GM19467 (cell line): Measurements from ENCODE around the gene ZNF263.
"Not testable (repeated sequence)": the region's sequence is repeated elsewhere in the genome, so short reads cannot be mapped to it uniquely, and the experiment has no call there.

Source experiments
- ATAC-seq: cut with Tn5 transposase; IDR thresholded peaks from one replicate; pipeline ENCODE4 v1.9.1; 2021; ENCODE audit warnings: mild to moderate bottlenecking, moderate library complexity; ENCODE audit not compliant: unreplicated experiment

The ZNF263 gene

DNA sequence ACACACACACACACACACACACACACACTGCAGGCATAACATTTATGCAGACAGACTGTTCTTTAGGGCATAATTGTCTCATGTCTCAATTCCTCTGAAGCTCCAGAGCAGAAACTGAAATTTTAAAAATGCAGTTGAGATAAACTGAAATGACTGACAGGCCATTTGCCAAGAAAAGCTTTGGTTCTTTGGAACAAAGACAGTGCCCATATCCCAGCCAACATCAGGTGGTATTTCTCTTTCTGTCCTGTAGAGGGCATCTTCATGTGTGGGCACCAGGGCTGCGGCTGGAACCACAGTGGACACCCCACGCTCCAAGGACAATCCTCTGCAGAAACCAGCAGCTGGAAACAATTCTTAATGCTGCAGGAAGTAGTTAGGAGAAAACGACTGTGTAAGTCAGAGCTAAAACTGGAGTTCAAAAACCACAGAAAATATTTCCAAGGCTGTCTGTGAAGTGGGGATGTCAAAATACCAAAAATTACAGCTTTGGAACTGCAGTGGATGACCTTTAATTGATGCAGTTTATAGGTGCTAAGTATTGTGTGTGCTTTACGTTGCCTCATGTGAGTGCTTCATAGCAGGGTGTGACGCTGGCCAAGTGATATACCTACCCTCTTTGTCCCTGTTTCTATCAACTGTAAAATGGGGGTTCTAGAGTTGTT lies 16.3 kb upstream of the ZNF263 start:
- no peak for ATAC-seq

- no peak for ATAC-seq
Observed at GRCh38 chr16:3268294-3268693, 15.0 kb upstream of the ZNF263 start.

- ATAC-seq: not testable (repeated sequence)
Observed at GRCh38 chr16:3270718-3271117, 12.6 kb upstream of the ZNF263 start.

DNA sequence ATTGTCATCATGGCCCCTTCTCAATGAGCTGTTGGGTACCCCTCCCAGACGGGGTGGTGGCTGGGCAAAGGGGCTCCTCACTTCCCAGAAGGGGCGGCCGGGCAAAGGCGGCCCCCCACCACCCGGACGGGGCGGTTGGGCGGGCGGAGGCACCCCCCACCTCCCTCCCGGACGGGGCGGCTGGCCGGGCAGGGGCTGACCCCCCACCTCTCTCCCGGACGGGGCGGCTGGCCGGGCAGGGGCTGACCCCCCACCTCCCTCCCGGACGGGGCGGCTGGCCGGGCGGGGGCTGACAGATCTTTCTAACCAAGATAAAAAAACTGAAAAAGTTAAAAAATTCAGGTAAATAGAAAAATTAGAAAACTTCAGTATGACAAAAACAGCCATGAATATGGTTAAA lies 12.0 kb upstream of the ZNF263 start:
- not testable (repeated sequence) for ATAC-seq

DNA sequence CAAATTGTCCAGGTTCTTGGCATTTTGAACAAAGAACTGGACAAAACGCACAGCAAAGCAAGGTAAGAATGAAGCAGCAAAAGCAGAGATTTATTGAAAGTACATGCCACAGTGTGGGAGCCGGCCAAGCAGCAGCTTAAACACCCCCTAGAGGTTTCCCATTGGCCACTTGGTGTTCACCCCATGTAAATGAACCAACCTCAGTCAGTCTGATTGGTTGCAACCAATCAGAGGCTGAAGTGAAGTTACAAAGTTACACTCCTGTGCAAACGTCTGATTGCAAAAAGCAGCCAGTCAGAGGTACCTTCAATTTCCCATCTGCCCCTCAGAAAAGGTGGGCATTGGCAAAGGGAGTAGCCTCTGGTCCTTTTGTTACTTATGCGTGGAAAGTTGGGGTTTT lies 8.8 kb upstream of the ZNF263 start:
- ATAC-seq: no peak

DNA sequence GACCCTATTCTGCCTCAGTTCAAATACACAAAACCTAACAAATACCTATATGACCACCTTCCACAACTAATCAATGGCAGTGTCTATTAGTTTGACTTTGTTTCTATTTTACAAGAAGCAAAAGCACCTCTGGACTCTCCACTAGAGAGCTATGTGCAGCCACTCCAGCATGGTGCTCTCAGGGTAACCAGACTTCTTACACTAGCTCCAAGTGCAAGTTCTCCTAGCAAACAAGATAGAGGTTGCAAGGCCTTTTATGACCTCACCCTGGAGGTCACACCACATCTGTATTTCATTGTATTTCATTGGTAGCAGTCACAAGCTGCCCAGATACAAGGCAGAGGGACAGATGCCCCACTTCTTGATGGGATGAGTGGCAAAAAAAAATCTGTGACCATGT lies 8.3 kb upstream of the ZNF263 start:
- ATAC-seq: no peak

- no peak for ATAC-seq
Observed at GRCh38 chr16:3276679-3277078, 6.6 kb upstream of the ZNF263 start.

- no peak for ATAC-seq
Observed at GRCh38 chr16:3281222-3281820, 2.0 kb upstream of the ZNF263 start.

DNA sequence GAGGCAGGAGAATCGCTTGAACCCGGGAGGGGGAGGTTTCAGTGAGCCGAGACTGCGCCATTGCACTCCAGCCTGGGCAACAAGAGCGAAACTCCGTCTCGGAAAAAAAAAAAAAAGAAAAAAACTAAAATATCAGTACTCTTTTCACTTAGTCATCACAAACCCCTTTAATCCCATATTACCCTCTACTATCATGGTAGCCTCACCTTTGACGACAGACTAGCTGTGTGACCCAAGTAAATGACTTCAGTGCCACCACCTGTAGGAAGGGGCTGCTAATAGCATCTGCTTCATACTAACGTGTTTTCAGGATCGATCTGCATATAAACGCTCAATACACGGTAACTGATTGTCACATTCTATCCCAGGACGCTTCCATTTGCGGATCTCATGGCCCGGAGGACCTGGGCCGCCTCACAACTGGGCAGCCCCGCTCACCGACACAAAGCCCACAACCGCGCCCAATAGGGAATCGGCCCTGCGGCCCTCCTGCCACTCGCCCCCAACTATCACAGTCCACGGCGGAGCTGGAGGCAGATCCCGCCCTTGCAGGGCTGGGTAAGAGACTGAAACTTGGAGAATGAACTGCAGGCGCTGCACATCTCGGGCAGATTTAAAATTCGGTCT lies 1.1 kb upstream of the ZNF263 start:
- peak; percentile 9 for ATAC-seq

DNA sequence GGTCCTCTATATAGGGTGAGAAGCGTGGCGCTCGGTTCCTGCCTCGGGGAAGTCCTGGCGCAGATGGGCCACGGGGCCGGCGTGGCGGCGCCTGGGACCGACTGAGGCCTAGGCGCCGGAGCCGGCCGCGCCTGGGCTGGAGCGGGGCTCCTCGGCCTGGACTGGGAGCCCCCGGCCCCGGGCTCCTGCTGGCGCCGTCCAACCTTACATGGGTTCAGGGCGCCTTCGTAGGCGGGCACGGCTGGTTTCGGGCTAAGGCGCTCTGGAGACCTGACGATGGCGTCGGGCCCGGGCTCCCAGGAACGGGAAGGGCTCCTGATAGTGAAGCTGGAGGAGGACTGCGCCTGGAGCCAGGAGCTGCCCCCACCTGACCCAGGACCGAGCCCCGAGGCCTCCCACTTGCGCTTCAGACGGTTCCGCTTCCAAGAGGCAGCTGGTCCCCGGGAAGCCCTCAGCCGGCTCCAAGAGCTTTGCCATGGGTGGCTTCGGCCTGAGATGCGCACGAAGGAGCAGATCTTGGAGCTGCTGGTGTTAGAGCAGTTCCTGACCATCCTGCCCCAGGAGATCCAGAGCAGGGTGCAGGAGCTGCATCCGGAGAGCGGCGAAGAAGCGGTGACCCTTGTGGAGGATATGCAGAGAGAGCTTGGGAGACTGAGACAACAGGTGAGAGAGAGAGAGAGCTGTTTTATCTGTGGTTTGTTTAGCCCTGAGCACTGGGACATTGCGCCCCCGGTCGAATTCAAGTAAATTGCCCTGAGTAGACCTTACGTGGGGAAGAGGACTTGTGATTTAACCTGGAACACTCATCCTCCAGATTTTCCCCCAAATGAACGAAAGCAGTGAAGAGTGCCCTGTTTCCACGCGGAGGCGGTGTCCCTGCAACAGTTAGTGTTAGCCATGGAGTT lies 504 bp downstream of the ZNF263 start:
- peak; percentile 27 for ATAC-seq

- ATAC-seq: no peak
Observed at GRCh38 chr16:3285131-3285530, 1.8 kb downstream of the ZNF263 start.

GRCh38 chr16:3289998-3290673 lies 6.8 kb downstream of the ZNF263 start:
- ATAC-seq: no peak

DNA sequence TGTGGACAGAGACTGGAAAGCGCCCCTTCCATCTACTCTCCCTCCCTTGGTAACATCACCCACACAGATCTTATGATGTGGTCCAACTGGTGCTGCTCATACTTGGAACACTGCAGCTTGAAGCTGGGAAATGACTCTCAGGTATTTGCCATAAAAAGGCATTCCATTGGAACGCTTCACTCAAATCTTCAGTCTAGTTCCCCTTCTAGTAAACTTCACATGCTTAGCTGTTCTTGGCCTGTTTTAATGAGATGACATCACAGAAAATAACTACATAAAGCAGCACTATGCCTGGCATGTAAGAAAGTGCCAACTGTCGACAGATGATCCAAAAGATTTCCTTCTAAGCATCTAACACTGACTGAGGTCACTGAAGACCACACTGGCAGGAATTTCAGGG lies 9.3 kb downstream of the ZNF263 start:
- no peak for ATAC-seq

- ATAC-seq: no peak
Observed at GRCh38 chr16:3295209-3295608, 11.9 kb downstream of the ZNF263 start.

DNA sequence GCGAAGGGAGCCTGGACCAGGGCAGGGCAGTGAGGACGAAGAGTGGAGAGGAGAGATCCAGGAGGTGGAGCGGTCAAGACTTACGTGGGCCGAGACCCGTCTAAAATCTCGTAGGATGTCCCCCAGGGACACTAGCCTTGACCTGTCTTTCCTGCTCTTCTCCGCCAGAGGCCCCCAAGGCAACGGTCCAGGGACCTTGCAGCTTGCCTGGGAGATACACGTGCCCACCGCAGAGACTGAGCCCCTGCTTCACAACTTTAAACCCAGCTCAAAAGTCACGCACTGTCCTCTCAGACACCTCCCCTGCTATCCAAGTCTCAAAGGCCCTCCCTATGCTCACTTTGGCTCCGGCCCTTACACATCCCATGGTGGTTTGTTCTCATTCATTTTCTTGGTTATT lies 12.5 kb downstream of the ZNF263 start:
- no peak for ATAC-seq

GRCh38 chr16:3304370-3304769 lies 21.1 kb downstream of the ZNF263 start:
- ATAC-seq: no peak

GRCh38 chr16:3305109-3306068 lies 22.1 kb downstream of the ZNF263 start, which contains the start of the genes TIGD7 and ZNF75A:
Gene TIGD7 (minus strand): TSS chr16:3305430. CDS start chr16:3300614, 4,816 bp downstream.
Gene ZNF75A (plus strand): TSS chr16:3305497. CDS start chr16:3308429, 2,932 bp downstream.
- ATAC-seq: peak; percentile 96

DNA sequence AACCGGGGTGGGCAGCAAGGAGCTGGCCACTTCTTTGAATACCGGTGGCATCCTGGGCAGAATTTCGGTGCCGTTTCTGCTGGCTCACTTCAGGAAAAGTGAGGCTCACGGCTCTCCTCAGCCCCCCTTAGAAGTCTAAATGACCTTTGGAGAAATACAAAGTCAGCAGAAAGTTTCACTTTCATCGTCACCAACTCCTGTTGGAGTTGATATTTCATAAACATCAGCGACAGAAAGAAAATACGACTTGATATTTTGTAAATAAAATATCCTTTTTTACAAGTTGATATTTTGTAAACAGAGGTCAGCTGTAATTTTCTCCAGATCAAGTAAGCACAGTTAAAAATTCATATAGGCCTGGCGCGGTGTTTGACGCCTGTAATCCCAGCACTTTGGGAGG lies 22.8 kb downstream of the ZNF263 start:
- no peak for ATAC-seq

- no peak for ATAC-seq
Observed at GRCh38 chr16:3311496-3311895, 28.2 kb downstream of the ZNF263 start.
